SK-N-SH treated with all-trans-retinoic acid at 6 μM for 48 hours (cell line): ENCODE results near the gene DAB1.

Source experiments
- PATZ1 ChIP-seq: fragments of 250-450 bp; sonication (Bioruptor Pico); IDR thresholded peaks from 2 replicates; pipeline ENCODE4 v1.8.0; 2020; ENCODE audit warnings: mild to moderate bottlenecking, moderate library complexity, borderline replicate concordance
- ZC3H10 ChIP-seq: fragments of 250-450 bp; sonication (Bioruptor Pico); IDR thresholded peaks from 2 replicates; pipeline ENCODE4 v1.5.1; 2021; ENCODE audit warnings: mild to moderate bottlenecking, moderate library complexity
- ZNF8 ChIP-seq: fragments of 450-650 bp; formaldehyde crosslinking; IDR thresholded peaks from 2 replicates; pipeline ENCODE4 v1.5.0; 2020; ENCODE audit warnings: mild to moderate bottlenecking, moderate library complexity

GRCh38 chr1:57255945-57256344 lies 167.9 kb downstream of the DAB1 start:
- TF ChIP-seq PATZ1, result no peak
- TF ChIP-seq ZC3H10 (CRISPR knock-in tag), result no peak
- TF ChIP-seq ZNF8 (CRISPR knock-in tag), result no peak
